ENCODE results near the gene TAF4.

DNA sequence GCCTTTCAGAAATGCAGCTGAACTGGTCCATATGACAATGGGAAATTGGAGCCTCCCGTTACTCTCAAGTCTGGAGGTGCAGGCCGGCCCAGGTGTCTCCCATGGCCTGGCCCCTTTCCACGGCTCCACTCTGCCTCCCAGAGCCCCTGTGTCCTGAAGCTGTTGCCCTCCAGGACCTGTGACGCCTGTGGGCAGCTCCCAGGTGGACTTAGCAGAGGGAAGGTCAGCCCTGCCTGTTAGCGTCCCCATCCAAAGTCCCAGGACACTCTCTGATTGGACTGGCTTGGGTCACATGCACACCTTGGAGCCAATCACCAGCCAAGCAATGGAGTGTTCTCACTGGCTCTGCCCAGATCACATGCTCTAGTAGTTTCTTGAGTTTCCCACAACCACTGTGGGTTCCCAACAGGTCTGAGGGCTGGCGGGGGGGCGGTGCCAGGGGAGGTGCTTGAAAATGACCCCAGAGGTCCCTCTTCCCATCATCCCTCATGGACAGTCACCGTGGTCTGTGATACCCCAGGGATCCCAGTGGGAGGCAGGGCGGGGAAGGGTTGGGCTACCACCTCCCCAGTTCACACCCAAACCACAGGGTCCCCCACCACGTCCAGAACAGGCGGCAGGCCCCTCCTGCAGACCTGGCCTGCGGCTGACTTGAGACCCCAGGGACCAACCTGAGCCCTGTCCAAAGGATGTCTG is 135.6 kb downstream of the TAF4 start:
- TF ChIP-seq, protein P1, sequence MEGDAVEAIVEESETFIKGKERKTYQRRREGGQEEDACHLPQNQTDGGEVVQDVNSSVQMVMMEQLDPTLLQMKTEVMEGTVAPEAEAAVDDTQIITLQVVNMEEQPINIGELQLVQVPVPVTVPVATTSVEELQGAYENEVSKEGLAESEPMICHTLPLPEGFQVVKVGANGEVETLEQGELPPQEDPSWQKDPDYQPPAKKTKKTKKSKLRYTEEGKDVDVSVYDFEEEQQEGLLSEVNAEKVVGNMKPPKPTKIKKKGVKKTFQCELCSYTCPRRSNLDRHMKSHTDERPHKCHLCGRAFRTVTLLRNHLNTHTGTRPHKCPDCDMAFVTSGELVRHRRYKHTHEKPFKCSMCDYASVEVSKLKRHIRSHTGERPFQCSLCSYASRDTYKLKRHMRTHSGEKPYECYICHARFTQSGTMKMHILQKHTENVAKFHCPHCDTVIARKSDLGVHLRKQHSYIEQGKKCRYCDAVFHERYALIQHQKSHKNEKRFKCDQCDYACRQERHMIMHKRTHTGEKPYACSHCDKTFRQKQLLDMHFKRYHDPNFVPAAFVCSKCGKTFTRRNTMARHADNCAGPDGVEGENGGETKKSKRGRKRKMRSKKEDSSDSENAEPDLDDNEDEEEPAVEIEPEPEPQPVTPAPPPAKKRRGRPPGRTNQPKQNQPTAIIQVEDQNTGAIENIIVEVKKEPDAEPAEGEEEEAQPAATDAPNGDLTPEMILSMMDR (IDR thresholded peaks at IDR 0.05) = no peak
- TF ChIP-seq POLR2A (IDR thresholded peaks at IDR 0.05) (no peak), POLR2AphosphoS5 (IDR thresholded peaks at IDR 0.05) (no peak)

Data from sigmoid colon (tissue), 4 donors.